Stimulated activated CD4-positive, alpha-beta T cell treated with anti-CD3 and anti-CD28 coated beads, TNF-alpha, amount 100 ng/mL, for 48 hours (primary cell): ENCODE measurements around the gene IL1RAPL2.
"Not testable (repeated sequence)": the region's sequence is repeated elsewhere in the genome, so short reads cannot be mapped to it uniquely, and the experiment has no call there.

Experiments used
- DNase-seq, 3 donors: peaks; one replicate each; pipeline ENCODE4 v3.0.0-alpha.2; 2020; ENCODE audit warnings: low read depth in 3 of 3

Gene IL1RAPL2

GRCh38 chrX:104670051-104670450 is 104.1 kb downstream of the IL1RAPL2 start:
- no peak for DNase-seq

DNA sequence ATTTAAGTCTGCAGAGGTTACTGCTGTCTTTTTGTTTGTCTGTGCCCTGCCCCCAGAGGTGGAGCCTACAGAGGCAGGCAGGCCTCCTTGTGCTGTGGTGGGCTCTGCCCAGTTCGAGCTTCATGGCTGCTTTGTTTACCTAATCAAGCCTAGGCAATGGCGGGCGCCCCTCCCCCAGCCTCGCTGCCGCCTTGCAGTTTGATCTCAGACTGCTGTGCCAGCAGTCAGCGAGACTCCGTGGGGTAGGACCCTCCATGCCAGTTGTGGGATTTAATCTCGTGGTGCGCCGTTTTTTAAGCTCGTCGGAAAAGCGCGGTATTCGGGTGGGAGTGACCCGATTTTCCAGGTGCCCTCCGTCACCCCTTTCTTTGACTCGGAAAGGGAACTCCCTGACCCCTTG is 111.5 kb downstream of the IL1RAPL2 start:
- not testable (repeated sequence) for DNase-seq

GRCh38 chrX:104679175-104679574 is 113.2 kb downstream of the IL1RAPL2 start:
- DNase-seq: no peak

- DNase-seq: no peak
Observed at GRCh38 chrX:104681214-104681613, 115.2 kb downstream of the IL1RAPL2 start.

DNA sequence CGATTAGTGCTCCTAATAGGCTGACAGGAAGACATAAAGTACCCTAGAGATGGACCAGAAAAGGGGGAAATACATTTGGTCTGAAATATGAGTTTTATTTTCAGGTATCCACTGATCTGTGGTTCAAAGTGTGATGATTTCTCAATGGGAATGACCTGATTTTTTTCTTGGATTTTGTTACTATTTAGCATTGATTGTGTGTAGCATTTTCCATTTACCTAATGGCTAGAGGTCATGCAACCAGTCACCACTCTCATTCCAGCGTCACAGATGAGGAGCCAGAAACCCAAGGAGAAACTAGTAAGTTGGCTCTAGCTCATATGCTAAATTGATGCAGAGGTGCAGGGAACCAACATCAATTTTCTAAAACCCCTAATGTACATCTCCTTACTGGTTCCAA is 118.1 kb downstream of the IL1RAPL2 start:
- DNase-seq: no peak

DNA sequence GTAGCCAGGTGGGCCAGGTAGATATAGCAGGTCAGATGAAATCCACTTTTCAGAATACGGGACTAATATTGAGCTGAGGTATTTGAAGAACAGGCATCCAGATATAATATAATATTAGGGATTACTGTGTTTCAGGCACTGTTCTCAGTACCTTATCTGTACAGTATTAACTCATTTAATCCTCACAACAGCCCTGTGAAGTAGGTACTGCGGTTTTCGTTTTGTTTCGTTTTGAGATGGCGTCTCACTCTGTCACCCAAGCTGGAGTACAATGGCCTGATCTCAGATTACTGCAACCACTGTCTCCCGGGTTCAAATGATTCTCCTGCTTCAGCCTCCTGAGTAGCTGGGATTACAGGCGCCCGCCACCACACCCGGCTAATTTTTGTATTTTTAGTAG is 129.6 kb downstream of the IL1RAPL2 start:
- DNase-seq: no peak

DNA sequence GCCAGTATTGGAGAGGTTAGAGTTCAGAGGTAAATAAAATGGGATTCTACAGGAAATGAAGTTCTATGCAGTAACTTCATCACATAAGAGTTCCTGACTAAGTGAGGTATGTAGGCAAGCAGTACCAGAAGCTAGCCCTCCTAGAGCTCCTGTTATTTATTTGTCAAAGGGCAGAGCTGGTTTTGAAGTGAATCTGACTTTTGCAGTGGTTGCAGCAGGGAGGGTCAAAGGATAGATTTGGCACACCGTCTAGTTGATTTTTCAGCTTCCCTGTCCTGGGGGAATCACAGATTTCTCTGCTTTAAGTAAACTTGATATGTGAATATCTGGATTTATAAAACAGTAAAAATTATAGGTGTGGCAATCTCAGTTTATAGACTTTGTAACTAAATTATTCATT is 130.7 kb downstream of the IL1RAPL2 start:
- DNase-seq: no peak

DNA sequence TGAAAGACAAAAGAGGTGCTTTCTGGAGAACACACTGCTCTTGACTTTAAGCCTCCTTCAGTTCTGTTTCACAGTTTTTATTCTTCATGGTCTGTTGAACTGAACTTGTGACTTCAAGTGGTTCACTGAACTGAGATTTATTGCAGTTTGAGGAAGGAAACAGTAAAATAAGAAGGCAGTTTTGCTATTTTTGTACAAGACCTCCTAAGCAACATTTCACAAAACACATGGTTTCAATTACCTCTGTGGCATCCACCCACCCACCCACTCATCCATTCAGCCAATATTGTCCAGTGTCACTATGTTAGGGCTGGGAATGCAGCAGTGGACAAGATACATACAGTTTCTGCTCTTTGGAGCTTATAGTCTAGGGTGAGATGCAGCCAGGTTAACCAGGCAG is 131.3 kb downstream of the IL1RAPL2 start:
- DNase-seq: no peak

DNA sequence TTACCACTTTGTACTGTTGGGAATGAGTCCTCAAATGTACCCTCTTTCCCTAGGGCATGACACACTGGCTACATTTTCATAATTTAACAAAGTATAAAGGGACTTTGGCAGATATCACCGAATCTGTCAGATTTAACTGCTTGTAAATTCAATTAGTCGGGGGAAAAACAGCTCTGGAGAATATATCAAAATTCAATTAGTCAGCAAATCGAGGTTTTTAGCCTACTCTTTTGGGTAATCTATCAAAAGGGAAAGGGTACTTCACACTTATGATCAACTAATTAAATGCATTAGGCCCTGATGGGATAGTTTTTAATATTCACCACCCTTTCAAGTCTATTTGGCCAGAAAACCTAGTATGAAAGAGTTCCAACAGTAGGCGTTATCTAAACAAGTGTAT is 141.0 kb downstream of the IL1RAPL2 start:
- DNase-seq: no peak

DNA sequence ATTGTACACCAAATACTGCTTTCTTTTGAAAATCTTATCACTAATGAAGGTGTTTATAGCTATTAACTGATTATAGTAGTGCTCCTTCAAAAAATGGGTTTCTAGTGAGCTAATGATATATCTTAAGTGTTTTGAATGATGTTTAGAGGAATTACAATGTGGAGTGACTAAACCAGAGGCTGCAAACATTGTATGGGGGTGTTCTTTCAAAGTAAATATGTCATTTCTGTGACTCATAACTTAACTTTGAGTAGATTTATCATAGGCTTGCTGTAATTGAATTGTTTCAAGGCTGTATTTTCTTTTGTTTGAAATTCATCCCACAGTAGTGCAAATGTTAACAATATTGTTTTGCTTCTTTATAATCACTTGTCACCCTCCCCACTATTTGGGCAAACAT is 141.6 kb downstream of the IL1RAPL2 start:
- DNase-seq: no peak

DNA sequence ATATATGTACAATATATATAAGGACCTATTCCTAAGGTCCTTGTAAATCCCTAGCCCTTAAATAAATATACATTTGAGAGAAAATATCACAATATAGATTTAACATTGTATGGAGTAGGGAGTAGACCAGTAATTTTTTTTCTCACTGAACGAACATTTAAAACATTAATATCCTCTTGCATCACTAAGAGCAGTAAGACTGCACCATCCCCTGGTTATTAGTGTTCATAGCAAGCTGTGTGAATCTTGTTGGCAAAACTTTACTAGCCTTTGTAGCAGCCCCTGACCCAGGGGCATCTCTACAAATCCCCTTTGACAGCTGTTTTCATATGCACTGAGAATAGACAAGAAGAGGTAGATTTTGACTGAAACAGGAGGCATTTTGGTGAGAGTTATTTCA is 146.5 kb downstream of the IL1RAPL2 start:
- no peak for DNase-seq

GRCh38 chrX:104721854-104722253 is 155.9 kb downstream of the IL1RAPL2 start:
- no peak for DNase-seq

GRCh38 chrX:104728456-104728855 is 162.5 kb downstream of the IL1RAPL2 start:
- no peak for DNase-seq

GRCh38 chrX:104742355-104742754 is 176.4 kb downstream of the IL1RAPL2 start:
- no peak for DNase-seq

- DNase-seq: no peak
Observed at GRCh38 chrX:104745152-104745551, 179.2 kb downstream of the IL1RAPL2 start.

GRCh38 chrX:104749951-104750610 is 184.1 kb downstream of the IL1RAPL2 start:
- no peak for DNase-seq

DNA sequence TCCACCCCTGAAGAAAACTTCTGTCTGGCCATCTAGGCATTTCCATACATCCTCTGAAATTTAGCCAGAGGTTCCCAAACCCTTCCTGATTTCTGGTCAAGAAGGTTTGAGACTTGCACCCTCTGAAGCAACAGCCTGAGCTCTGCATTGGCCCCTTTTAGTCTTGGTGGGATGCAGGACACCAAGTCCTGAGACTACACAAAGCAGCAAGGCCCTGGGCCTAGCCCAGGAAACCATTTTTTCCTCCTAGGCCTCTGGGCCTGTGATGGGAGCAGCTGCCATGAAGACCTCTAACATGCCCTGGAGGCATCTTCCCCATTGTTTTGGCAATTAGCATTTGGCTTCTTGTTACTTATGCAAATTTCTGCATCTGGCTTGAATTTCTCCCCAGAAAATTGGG is 196.6 kb downstream of the IL1RAPL2 start:
- no peak for DNase-seq

GRCh38 chrX:104789784-104790183 is 223.8 kb downstream of the IL1RAPL2 start:
- DNase-seq: no peak

DNA sequence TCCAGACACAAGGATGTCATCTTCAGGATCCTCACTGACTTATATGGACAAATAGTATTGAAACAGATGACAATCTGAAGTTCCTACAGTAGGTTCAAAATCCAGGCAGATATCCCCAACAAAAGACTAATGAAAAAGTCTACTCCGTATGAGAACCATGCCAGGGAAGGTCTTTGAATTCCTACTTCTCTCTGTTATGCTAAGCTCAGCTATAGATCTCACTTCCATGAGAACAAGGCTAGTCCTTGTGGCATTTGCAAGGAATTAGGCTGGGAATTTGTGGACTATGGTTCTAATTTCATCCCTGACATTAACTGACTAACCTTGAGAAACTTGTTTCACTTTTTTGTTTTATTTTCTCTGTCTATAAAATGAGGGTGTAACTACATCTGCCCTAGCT is 229.8 kb downstream of the IL1RAPL2 start:
- DNase-seq: no peak

DNA sequence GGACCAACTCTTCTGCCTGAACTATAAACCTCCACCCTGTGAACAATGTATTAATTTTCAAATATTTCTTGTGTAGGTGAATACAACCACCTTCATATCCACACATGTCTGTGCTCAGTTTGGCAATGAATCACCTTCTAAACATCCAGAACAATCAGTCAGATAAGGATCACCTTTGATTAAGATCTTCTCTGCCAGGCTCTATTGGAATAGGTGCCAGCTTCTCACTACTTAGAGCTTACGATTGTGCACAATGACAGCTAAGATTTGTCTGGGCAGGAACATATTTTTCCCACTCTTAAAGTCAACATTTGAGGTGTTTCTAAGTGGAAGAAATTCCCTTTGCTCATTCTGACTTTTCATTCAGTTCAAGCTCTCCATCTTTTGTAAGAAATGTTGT is 237.2 kb downstream of the IL1RAPL2 start:
- no peak for DNase-seq

DNA sequence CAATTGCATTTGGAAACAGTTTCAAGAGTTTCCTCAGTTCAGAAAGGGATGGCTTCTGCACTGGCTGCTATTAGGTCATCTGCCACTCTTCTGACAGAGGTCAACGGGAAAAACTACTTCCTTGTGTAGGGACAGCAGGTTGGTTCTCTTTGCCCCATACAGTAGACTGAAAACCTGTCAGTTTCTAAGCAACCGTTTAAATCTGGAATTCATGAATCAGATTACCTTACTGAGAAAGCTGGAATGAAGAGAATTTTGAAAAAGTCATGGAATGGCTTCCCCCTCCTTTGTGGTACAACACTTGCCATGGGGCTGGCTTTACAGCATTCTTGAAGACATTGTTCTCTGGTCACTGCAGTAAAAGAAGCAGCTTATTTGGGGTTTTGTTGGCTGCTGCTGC is 240.3 kb downstream of the IL1RAPL2 start:
- no peak for DNase-seq

DNA sequence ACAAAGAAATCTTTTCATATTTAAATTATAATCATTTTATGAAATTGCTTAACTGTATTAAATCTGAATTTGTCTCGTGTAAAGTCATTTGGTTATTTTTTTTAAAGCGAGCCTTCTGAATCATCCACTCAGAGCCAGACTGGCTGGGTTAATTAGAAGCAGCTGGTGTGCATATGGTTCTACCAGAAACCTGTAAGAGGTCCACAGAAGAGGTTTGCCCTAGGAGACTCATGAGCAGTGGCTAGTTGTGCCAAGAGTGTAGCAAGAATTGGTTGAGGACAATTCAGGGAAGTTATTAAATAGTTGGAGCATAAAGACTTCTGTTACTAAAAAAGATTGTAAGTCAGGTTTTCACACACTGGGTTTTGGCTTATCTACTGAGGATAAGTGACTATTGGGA is 267.4 kb downstream of the IL1RAPL2 start:
- no peak for DNase-seq

- DNase-seq: no peak
Observed at GRCh38 chrX:104842646-104843045, 276.6 kb downstream of the IL1RAPL2 start.

DNA sequence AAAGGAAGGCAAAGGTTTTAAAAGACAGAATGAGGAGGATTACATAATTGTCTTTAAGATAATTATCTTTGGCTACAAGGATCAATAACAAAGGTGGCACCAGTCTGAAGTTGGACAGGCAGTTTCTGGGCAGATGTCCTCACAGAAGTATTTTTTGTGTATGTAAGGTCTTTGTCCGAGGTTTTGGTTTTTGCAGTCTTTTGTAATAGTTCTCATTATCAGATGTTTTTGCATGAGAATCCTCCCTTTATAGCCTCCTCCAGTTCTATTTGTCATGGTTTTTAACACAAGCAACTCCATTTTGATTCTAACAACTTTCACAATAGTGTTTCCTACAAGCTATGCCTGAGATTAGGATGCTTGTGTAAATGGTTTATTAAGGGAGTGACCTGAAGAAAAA is 286.2 kb downstream of the IL1RAPL2 start:
- no peak for DNase-seq
